Liver (tissue), 9 donors: ENCODE results near the gene SRPX2. TPM values are rescaled to one million over a fixed set of nuclear protein-coding genes. Genes with fewer than 3 reads are reported as not detected.
A peak's percentile ranks its signal among the peaks of the same experiment; 100 is the strongest.

ENCODE experiments used
- DNase-seq: peaks from one replicate; pipeline ENCODE4 v3.0.0-alpha.2; 2017; ENCODE audit warnings: low spot score
- H3K27ac ChIP-seq, 2 donors: one replicate each; pipeline ENCODE4 v1.7.0; 2013; ENCODE audit warnings: inconsistent platforms in 2 of 2, low read length in 2 of 2, control low read depth in 1 of 2, low read depth in 1 of 2, mild to moderate bottlenecking in 1 of 2
- H3K27me3 ChIP-seq, 4 donors: one replicate each; pipeline versions ENCODE4 v1.6.1 to v1.7.0; 2013; ENCODE audit warnings: low read length in 3 of 4, inconsistent platforms in 1 of 4, mild to moderate bottlenecking in 1 of 4, moderate library complexity in 1 of 4; ENCODE audit not compliant: control insufficient read depth in 4 of 4, insufficient read depth in 4 of 4
- H3K36me3 ChIP-seq, 4 donors: one replicate each; pipeline versions ENCODE4 v1.6.1 to v1.7.0; 2013; ENCODE audit warnings: low read length in 3 of 4, mild to moderate bottlenecking in 3 of 4, low read depth in 1 of 4, moderate library complexity in 1 of 4; ENCODE audit not compliant: control insufficient read depth in 4 of 4, insufficient read depth in 3 of 4
- H3K4me1 ChIP-seq, 4 donors: one replicate each; pipeline versions ENCODE4 v1.6.1 to v1.7.0; 2013; ENCODE audit warnings: low read length in 3 of 4, mild to moderate bottlenecking in 3 of 4, moderate library complexity in 1 of 4; ENCODE audit not compliant: control insufficient read depth in 4 of 4, insufficient read depth in 4 of 4
- H3K4me3 ChIP-seq, 3 donors: one replicate each; pipeline versions ENCODE4 v1.6.1 to v1.7.0; 2013; ENCODE audit warnings: low read length in 3 of 3, control low read depth in 1 of 3, low read depth in 1 of 3, mild to moderate bottlenecking in 1 of 3
- H3K9ac ChIP-seq, 2 donors: one replicate each; pipeline ENCODE4 v1.7.0; 2013; ENCODE audit warnings: low read length in 2 of 2, mild to moderate bottlenecking in 2 of 2, moderate library complexity in 2 of 2, control low read depth in 1 of 2, low read depth in 1 of 2
- H3K9me3 ChIP-seq, 4 donors: one replicate each; pipeline versions ENCODE4 v1.6.1 to v1.7.0; 2013; ENCODE audit warnings: low read length in 3 of 4; ENCODE audit not compliant: control insufficient read depth in 4 of 4
- FOXA2 ChIP-seq: IDR thresholded peaks from 2 replicates; pipeline ENCODE4 v1.6.1; 2016; ENCODE audit warnings: antibody characterized with exemption
- GABPA ChIP-seq, 2 donors: IDR thresholded peaks in 1 of 2; conservative IDR thresholded peaks in 1 of 2; 2 replicates each; pipeline ENCODE4 v1.6.1; 2016; ENCODE audit warnings: antibody characterized with exemption in 2 of 2, mild to moderate bottlenecking in 1 of 2, moderate library complexity in 1 of 2
- HNF4A ChIP-seq, 2 donors: conservative IDR thresholded peaks; 2 replicates each; pipeline ENCODE4 v1.6.1; 2016; ENCODE audit warnings: antibody characterized with exemption in 2 of 2, mild to moderate bottlenecking in 2 of 2
- JUND ChIP-seq, 2 donors: IDR thresholded peaks; 2 replicates each; pipeline ENCODE4 v1.6.1; 2016; ENCODE audit warnings: antibody characterized with exemption in 2 of 2
- NR2F2 ChIP-seq: IDR thresholded peaks from 2 replicates; pipeline ENCODE4 v1.6.1; 2016; ENCODE audit warnings: antibody characterized with exemption
- RAD21 ChIP-seq, 2 donors: IDR thresholded peaks; 2 replicates each; pipeline ENCODE4 v1.6.1; 2016; ENCODE audit warnings: antibody characterized with exemption in 2 of 2, mild to moderate bottlenecking in 2 of 2
- REST ChIP-seq: IDR thresholded peaks from 2 replicates; pipeline ENCODE4 v1.6.1; 2016; ENCODE audit warnings: antibody characterized with exemption, mild to moderate bottlenecking
- RXRA ChIP-seq, 2 donors: IDR thresholded peaks; 2 replicates each; pipeline ENCODE4 v1.6.1; 2017 to 2018; ENCODE audit warnings: antibody characterized with exemption in 2 of 2, mild to moderate bottlenecking in 1 of 2
- SP1 ChIP-seq: IDR thresholded peaks from 2 replicates; pipeline ENCODE4 v1.6.1; 2018; ENCODE audit warnings: antibody characterized with exemption, mild to moderate bottlenecking
- YY1 ChIP-seq: IDR thresholded peaks from 2 replicates; pipeline ENCODE4 v1.6.1; 2016; ENCODE audit warnings: antibody characterized with exemption, mild to moderate bottlenecking
- WGBS: extraction: QIAGEN DNeasy Blood & Tissue Kit; methylation state at CpG from one replicate; pipeline ENCODE4 v1.1.7; 2013; 5-methylcytosine and 5-hydroxymethylcytosine counted together
- polyA plus RNA-seq, 2 donors: library from polyadenylated mRNA; stranded (reverse) in 1 of 2; unstranded in 1 of 2; fragments of 200-250 nt in 1 of 2; fragments of >200 nt in 1 of 2; fragmentation: Nextera tagmentation in 1 of 2; extraction: Ambion mirVana in 1 of 2; gene quantifications; one replicate each; pipeline versions ENCODE4 v1.2.1 to v1.2.3, GENCODE V29; 2013 to 2015
- total RNA-seq, 2 donors: library from RNA; depleted of rRNA; stranded (reverse); fragments of >200 nt; gene quantifications; one replicate each; pipeline ENCODE4 v1.2.3, GENCODE V29; 2014
- donor health status: healthy.
- donor health status: healthy.
- donor health status: healthy.
- donor health status: healthy.
- donor health status: healthy.

The SRPX2 gene
- total and polyA plus RNA-seq, 4 donors = 0.47 to 7.8 (median 4.7) TPM

GRCh38 chrX:100658941-100659381, 15.0 kb downstream of the SRPX2 start:
- DNase-seq = no peak
- H3K36me3 ChIP-seq = no peaks in the 10 kb centered on the region
- peaks cover 0 to 5% (median 3%) of the 10 kb centered on the region in 4 donors for H3K4me1 ChIP-seq
- 13% methylated on average over 3 of the region's 3 CpGs for WGBS
- no peak overlapping the region for H3K4me3 ChIP-seq
- TF ChIP-seq GABPA (IDR thresholded peaks at IDR 0.05 in 1 of 2, conservative IDR thresholded peaks at IDR 0.05 in 1 of 2) (no peak), YY1 (no peak), SP1 (peak; percentile 69), RXRA (IDR thresholded peaks at IDR 0.05) (peak; percentile 42 to 48), HNF4A (conservative IDR thresholded peaks at IDR 0.05) (no peak), RAD21 (IDR thresholded peaks at IDR 0.05) (peak in 1 of 2 donors; percentile 37), REST (no peak), NR2F2 (peak; percentile 38)
- H3K27me3 ChIP-seq = no peaks in the 10 kb centered on the region
- no peaks in the 10 kb centered on the region for H3K9me3 ChIP-seq
- peak overlapping the region; percentile 39 to 50 for H3K27ac ChIP-seq
- H3K9ac ChIP-seq = no peak overlapping the region

- H3K27ac ChIP-seq = peak overlapping the region; percentile 39 to 50
- no peak for DNase-seq
Measured at GRCh38 chrX:100659431-100660137, 15.6 kb downstream of the SRPX2 start.

GRCh38 chrX:100662170-100662569, 18.2 kb downstream of the SRPX2 start:
- no peaks in the 10 kb centered on the region for H3K9me3 ChIP-seq
- TF ChIP-seq GABPA (IDR thresholded peaks at IDR 0.05 in 1 of 2, conservative IDR thresholded peaks at IDR 0.05 in 1 of 2) (no peak), JUND (IDR thresholded peaks at IDR 0.05) (no peak), FOXA2 (no peak)
- H3K9ac ChIP-seq = no peak overlapping the region
- 90% methylated on average over 13 of the region's 13 CpGs for WGBS
- no peak overlapping the region for H3K27ac ChIP-seq
- DNase-seq = no peak
- H3K27me3 ChIP-seq = no peaks in the 10 kb centered on the region
- H3K4me1 ChIP-seq = peaks cover 0 to 5% (median 0%) of the 10 kb centered on the region in 4 donors
- no peak overlapping the region for H3K4me3 ChIP-seq
- no peaks in the 10 kb centered on the region for H3K36me3 ChIP-seq

More at GRCh38 chrX:100659431-100660137, 15.6 kb downstream of the SRPX2 start:
- Histone ChIP-seq H3K36me3 (no peaks in the 10 kb centered on the region), H3K9me3 (no peaks in the 10 kb centered on the region), H3K4me1 (peaks cover 0 to 5% (median 0%) of the 10 kb centered on the region in 4 donors), H3K9ac (no peak overlapping the region), H3K4me3 (no peak overlapping the region), H3K27me3 (no peaks in the 10 kb centered on the region)
- 63% methylated on average over 4 of the region's 4 CpGs for WGBS
- TF ChIP-seq YY1 = peak; percentile 78
- TF ChIP-seq NR2F2 = no peak
- no peak for TF ChIP-seq RXRA (IDR thresholded peaks at IDR 0.05)
